Hippocampal formation (tissue), 2 donors: ENCODE results near the gene OR6C74.

ENCODE experiments used
- DNase-seq, 2 donors: peaks; one replicate each; lab custom pipeline; 2025; lab: John Stamatoyannopoulos, UW

Gene OR6C74

GRCh38 chr12:55244309-55244708, at the start of gene OR6C74:
OR6C74 (plus strand) TSS chr12:55244609; CDS start chr12:55247288, 2,679 bp downstream.
- DNase-seq: no peak

DNA sequence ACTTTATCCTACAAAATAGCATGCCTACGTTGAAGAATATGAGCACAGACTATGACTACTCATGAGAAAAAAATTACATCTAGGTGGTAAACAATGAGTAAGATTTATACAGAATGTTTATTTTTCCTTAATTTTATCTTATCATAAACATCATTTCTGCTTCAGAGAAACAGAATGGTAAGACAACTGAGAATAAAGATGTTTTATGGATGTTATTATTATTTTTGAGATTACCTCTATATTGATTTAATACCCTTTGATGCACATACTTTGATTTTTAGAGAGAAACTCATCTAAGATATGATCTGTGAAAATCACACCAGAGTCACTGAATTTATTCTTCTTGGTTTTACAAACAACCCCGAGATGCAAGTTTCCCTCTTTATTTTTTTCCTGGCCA, 23.7 kb upstream of the OR6C74 start, which contains the start of gene OR10A7:
TSS of gene OR10A7 (plus strand) at position 301 of the 400 bp plus-strand sequence. CDS start at position 301, 0 bp downstream.
- no peak for DNase-seq

- DNase-seq: no peak
Observed at GRCh38 chr12:55226523-55226922, 17.9 kb upstream of the OR6C74 start.

- no peak for DNase-seq
Observed at GRCh38 chr12:55227643-55228042, 16.8 kb upstream of the OR6C74 start.

DNA sequence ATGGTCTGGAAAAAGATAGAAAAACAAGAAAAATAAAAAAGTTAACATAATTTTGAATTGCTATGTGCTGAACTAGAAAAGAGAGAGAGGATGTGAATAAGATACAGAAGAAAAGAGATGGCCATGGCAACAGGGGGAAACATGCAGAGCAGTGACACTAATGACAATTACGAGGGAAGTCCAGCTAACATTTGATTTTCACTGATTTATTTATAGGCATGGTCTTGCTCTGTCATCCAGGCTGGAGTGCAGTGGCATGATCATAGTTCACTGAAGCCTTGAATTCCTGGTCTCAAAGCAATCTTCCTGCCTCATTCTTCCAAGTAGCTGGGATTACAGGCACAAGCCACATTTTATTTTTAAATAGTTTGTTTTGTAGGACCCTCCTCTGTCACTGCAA, 1.8 kb downstream of the OR6C74 start:
- DNase-seq: no peak

GRCh38 chr12:55250944-55251343, 6.5 kb downstream of the OR6C74 start:
- no peak for DNase-seq

DNA sequence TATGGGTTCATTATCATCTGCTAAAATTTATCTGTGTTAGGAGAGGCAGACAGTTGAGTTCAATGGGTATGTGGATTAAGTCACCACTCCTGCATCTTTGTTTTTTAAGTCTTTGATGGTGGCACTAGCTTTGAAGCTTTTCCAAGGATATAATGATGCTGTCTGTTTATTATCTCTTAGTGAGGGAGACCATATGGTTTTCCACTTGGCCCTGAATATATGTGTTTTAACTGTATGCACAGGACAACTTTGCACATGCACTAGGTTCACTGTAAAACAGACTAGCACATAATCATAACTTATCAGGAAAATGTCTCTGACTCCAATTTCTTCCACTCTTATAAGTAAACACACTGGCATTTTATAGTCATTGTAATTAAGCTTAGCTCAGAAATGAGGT, 8.9 kb downstream of the OR6C74 start:
- DNase-seq: no peak

- DNase-seq: no peak
Observed at GRCh38 chr12:55256831-55257230, 12.4 kb downstream of the OR6C74 start.

GRCh38 chr12:55258303-55258702, 13.9 kb downstream of the OR6C74 start:
- no peak for DNase-seq

GRCh38 chr12:55280991-55281390, 36.6 kb downstream of the OR6C74 start:
- no peak for DNase-seq

- no peak for DNase-seq
Observed at GRCh38 chr12:55289999-55290398, 45.6 kb downstream of the OR6C74 start.
